ENCODE data around the gene EBLN2. TPM values are rescaled to one million over a fixed set of nuclear protein-coding genes. Genes with fewer than 3 reads are reported as not detected.
A peak's percentile ranks its signal among the peaks of the same experiment; 100 is the strongest.

Gene EBLN2
- total RNA-seq, 2 donors from 2014 or later, result 3.1 to 4.0 TPM

DNA sequence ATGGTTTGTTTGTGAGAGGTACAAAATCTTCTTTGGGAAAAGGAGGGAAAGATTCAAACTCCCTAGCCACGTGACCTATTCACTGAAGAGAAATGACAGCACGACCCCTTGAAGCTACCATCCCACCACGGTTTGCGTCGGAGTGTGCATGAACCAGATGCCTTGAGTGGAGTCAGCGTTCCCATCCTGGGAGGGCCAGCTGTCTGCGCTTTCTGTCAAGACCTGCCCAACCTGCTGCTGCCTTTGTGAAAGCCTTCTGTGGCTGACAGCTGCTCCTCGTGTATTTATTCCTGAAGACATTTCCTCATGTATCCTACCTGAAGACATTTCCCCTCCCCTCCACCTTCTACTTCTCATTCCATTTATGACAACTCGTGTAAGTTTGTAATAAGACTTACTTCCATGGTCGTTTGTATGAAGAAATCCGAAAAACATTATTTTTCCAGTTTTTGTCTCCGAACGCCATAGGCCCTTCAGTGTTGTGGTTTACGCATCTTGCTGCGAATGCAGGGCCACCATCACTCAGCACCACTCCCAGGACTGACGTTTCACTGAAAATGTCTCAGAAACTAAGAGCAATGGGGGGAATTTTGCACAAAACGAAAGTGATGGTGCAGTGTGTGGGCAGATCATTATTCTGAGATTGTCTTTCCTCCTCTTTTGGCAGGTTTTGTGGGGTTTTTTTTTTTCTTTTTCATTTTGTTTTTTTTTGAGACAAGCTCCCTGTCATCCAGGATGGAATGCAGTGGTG is 18.9 kb downstream of the EBLN2 start:
- H3K4me3 ChIP-seq, result no peak overlapping the region
- no peaks in the 10 kb centered on the region for H3K4me1 ChIP-seq
- H3K36me3 ChIP-seq, result no peaks in the 10 kb centered on the region
- no peak overlapping the region for H3K9ac ChIP-seq (ENCODE audit: low read depth in 2 of 2, low read length in 2 of 2)
- H3K9me3 ChIP-seq, result no peaks in the 10 kb centered on the region
- no peak overlapping the region for H3K27ac ChIP-seq
- TF ChIP-seq, protein P1, sequence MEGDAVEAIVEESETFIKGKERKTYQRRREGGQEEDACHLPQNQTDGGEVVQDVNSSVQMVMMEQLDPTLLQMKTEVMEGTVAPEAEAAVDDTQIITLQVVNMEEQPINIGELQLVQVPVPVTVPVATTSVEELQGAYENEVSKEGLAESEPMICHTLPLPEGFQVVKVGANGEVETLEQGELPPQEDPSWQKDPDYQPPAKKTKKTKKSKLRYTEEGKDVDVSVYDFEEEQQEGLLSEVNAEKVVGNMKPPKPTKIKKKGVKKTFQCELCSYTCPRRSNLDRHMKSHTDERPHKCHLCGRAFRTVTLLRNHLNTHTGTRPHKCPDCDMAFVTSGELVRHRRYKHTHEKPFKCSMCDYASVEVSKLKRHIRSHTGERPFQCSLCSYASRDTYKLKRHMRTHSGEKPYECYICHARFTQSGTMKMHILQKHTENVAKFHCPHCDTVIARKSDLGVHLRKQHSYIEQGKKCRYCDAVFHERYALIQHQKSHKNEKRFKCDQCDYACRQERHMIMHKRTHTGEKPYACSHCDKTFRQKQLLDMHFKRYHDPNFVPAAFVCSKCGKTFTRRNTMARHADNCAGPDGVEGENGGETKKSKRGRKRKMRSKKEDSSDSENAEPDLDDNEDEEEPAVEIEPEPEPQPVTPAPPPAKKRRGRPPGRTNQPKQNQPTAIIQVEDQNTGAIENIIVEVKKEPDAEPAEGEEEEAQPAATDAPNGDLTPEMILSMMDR (IDR thresholded peaks at IDR 0.05), result no peak
- DNase-seq, result no peak
- H3K27me3 ChIP-seq, result no peaks in the 10 kb centered on the region
- intact Hi-C loops (cut with DNase I), result loop anchor here (5.0 kb wide), 1 partner anchor 133 kb away; no protein-coding TSS in a partner anchor

DNA sequence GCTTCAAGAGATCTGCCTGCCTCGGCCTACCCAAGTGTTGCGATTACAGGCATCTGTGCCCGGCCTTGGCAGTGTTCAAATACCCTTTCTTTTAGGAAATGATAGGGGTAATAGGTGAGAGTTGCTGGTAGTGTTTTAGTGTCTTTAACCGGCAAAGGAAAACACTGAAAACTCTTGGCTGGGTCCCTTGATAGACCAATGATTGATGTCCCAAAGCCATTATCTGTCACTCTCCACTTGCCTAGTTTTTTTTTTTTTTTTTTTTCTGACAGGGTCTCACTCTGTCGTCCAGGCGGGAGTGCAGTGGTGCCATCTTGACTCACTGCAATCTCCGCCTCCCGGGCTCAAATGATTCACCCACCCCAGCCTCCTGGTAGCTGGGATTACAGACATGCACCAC is 19.7 kb downstream of the EBLN2 start:
- H3K27me3 ChIP-seq, result no peaks in the 10 kb centered on the region
- H3K36me3 ChIP-seq, result no peaks in the 10 kb centered on the region
- no peak overlapping the region for H3K4me3 ChIP-seq
- H3K4me1 ChIP-seq, result no peaks in the 10 kb centered on the region
- TF ChIP-seq, protein P1 (IDR thresholded peaks at IDR 0.05), result no peak
- no peak for DNase-seq
- intact Hi-C loops (cut with DNase I), result loop anchor here (5.0 kb wide), 1 partner anchor 134 kb away; no protein-coding TSS in a partner anchor
- no peak overlapping the region for H3K9ac ChIP-seq (ENCODE audit: low read depth in 2 of 2, low read length in 2 of 2)
- no peaks in the 10 kb centered on the region for H3K9me3 ChIP-seq
- no peak overlapping the region for H3K27ac ChIP-seq

DNA sequence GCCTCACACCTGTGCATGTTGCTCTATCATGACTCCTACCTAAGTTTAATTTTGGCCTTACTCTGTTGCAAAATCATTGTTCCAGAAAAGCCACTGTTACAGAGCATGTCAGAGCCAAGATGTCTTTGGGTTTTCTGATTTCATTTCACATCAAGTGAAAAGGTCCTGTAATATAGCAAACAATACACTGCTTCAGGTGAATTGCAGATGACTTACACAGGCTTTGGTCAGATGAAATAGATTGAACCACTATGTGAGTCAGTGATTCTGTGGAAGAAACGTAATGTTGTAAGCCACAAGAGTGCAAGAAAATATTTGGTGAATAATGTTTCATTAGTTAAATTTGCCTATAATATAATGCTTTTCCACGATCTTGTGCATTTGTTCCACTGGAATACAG is 22.7 kb downstream of the EBLN2 start:
- Histone ChIP-seq H3K4me1 (no peaks in the 10 kb centered on the region), H3K9me3 (no peaks in the 10 kb centered on the region), H3K27ac (no peak overlapping the region), H3K27me3 (no peaks in the 10 kb centered on the region), H3K36me3 (no peaks in the 10 kb centered on the region), H3K4me3 (no peak overlapping the region), H3K9ac (ENCODE audit: low read depth in 2 of 2, low read length in 2 of 2) (no peak overlapping the region)
- DNase-seq, result no peak
- TF ChIP-seq, protein P1 (IDR thresholded peaks at IDR 0.05), result no peak
- intact Hi-C loops (cut with DNase I), result loop anchor here (5.0 kb wide), 1 partner anchor 137 kb away; no protein-coding TSS in a partner anchor

DNA sequence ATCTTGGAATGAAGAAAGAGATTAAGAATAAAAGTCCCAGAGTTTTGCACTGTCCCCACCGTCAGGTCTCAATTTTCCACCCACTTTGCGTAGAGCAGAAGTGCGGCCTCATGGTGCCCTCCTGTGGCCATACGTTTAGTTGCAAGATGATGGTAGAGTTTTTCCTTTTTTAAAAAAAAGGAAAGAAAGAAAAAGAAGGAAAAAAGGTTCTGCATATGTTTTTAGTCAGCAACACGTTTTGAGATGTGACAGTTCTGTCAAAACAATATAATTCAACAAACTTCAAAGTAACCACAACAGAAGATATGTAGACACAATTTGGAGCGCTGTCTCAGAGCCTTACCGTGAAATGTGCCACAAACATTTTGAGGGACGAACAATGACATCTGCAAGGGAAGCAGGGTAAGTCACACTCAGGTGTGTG is 24.6 kb downstream of the EBLN2 start:
- Histone ChIP-seq H3K27me3 (no peaks in the 10 kb centered on the region), H3K9me3 (no peaks in the 10 kb centered on the region), H3K4me1 (no peaks in the 10 kb centered on the region), H3K4me3 (no peak overlapping the region), H3K9ac (ENCODE audit: low read depth in 2 of 2, low read length in 2 of 2) (no peak overlapping the region), H3K27ac (no peak overlapping the region), H3K36me3 (no peaks in the 10 kb centered on the region)
- DNase-seq, result peak; percentile 46
- TF ChIP-seq, protein P1 (IDR thresholded peaks at IDR 0.05), result peak; percentile 71
- intact Hi-C loops (cut with DNase I), result loop anchor here (5.0 kb wide), 1 partner anchor 234 kb away; no protein-coding TSS in a partner anchor

DNA sequence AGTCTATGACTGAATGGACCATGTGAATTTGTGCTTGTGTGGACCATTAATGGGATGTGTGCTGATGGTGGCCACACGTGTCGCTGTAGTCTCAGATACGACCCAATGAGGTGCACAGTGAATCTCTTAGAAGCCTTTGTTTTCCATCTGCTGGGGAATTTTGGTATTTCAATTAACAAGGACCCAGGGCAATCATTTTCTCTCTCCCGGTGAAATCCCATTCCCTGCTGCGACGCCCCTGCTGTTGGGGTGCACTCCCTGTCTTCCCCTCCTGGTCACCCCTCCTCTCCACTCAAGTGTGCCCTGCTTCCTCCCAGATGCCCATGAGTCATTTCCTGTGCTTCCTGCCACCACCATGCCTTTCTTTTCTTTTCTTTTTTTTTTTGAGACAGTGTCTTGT is 32.7 kb downstream of the EBLN2 start:
- no peak overlapping the region for H3K9ac ChIP-seq (ENCODE audit: low read depth in 2 of 2, low read length in 2 of 2)
- no peaks in the 10 kb centered on the region for H3K9me3 ChIP-seq
- TF ChIP-seq, protein P1 (IDR thresholded peaks at IDR 0.05), result no peak
- DNase-seq, result no peak
- H3K27ac ChIP-seq, result no peak overlapping the region
- no peaks in the 10 kb centered on the region for H3K4me1 ChIP-seq
- no peak overlapping the region for H3K4me3 ChIP-seq
- H3K36me3 ChIP-seq, result no peaks in the 10 kb centered on the region
- H3K27me3 ChIP-seq, result no peaks in the 10 kb centered on the region
- intact Hi-C loops (cut with DNase I), result loop anchor here (10.0 kb wide), 1 partner anchor 531 kb away; the partner anchor contains the start of gene PDZRN3
